COLO668 (cell line): Measurements from ENCODE around the gene PCDHGC4.

Experiments
- DNase-seq: peaks from one replicate; lab custom pipeline; 2025; ENCODE audit not compliant: unreplicated experiment; lab: John Stamatoyannopoulos, UW

PCDHGC4 gene

DNA sequence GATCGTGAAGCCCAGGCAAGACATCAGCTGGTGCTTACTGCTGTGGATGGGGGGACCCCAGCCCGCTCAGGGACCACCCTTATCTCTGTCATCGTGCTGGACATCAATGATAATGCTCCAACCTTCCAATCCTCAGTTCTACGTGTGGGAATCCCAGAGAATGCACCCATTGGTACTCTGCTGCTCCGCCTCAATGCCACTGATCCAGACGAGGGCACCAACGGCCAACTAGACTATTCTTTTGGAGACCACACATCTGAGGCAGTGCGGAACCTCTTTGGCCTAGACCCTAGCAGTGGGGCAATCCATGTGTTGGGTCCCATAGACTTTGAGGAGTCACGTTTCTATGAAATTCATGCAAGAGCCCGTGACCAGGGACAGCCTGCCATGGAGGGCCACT is 5.0 kb downstream of the PCDHGC4 start:
- no peak for DNase-seq

- no peak for DNase-seq
Measured at GRCh38 chr5:141490271-141490670, 5.4 kb downstream of the PCDHGC4 start.

- no peak for DNase-seq
Measured at GRCh38 chr5:141490771-141491170, 5.9 kb downstream of the PCDHGC4 start.

DNA sequence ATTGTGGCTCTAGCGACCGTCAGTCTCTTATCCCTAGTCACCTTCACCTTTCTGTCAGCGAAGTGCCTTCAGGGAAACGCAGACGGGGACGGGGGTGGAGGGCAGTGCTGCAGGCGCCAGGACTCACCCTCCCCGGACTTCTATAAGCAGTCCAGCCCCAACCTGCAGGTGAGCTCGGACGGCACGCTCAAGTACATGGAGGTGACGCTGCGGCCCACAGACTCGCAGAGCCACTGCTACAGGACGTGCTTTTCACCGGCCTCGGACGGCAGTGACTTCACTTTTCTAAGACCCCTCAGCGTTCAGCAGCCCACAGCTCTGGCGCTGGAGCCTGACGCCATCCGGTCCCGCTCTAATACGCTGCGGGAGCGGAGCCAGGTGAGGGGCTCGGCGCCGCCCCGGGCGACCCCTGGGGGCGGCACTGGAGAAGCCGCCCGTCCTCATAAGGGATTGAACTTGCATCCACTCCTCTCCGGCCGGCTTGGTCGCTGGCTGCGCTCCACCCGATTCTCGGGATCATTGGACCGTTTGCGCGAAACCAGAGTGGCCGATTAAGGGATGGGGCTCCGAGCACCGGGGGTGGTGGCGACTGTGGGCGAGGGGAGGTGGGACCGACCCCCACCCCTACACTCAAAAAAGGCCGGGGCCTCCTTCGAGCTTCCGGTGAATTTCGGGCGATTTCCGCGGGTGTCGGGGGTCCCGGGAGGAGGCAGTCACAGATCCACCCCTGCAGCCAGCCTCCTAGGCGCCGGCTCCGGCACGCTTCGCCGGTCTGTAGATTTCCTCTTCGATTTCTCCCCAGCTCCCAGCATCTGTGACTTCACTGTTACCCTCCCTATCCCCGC is 6.7 kb downstream of the PCDHGC4 start:
- no peak for DNase-seq

DNA sequence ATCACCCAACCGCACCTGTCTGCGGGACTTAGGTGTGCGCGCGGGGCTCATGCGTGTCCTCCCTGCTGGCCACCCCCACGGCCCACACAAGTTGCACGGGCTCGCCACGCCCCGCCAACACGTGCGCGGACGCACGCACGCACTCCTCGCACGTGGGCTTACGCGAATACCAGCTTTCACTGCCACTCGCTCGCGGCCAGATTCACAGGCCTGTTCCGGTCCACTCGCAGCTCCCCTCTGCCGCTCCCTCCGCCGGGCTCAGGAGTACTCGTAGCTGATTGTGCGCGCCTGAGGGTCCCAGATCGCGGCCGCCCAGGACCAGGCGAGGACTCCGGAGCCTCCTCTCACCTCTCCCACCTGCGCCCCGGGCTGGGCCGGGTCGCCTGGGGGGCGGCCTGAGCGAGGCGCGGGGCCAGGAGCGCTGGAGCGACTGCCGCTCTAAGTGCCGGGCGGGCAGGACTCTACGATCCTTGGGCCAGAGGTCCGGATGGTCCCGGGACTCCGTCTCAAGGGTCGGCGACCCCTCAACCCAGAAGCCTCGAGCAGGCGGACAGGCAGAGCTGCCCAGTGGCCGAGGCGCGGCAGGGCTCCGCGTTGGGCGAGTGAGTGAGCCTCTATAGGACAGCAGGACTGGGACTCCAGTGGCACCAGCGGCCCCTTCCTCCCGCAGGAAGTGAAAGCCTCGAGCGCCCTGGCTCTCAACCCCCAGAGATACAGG is 7.5 kb downstream of the PCDHGC4 start:
- no peak for DNase-seq

DNA sequence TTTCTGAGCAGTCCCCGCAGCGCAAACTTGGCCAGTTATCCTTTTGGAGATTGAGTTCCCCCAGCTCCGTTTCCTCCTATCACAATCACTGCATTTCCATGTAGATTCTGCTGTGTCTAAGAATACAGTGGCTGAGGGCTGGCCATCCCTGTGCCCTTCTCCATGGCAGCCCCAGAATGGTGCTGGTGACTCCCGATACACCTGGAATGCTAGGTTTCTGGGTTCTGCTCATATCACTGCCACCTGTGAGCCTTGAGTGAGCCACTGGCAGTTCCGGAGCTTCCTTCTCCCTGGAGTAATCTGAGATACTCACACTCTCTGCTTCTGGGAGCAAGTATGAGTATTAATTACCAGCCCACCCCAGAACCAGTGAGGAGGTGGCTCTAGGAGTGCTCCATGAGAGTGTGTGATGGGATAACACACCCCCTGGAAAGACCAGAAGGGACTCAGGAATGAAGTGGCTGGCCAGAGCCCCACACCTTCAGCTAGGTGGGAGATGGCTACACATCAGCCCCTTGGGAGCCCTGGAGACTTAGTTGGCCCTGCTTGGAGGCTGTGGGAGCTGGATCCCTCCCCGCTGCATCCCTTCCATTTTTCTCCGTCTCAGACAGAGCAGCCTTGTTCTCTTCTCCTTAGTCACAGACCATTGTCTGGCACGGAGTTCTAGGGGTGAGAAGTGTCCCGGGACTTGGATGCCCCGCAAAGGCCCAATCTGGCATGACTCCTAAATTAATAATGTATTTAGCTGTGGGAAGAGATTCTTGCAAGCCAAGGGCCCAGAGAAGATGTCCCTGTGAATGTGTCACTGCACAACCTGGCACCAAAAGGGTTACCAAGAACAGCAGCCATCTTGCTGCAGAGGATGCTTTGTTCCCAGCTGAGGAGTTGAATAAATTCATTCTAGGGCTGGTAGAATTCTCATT is 8.9 kb downstream of the PCDHGC4 start:
- no peak for DNase-seq

DNA sequence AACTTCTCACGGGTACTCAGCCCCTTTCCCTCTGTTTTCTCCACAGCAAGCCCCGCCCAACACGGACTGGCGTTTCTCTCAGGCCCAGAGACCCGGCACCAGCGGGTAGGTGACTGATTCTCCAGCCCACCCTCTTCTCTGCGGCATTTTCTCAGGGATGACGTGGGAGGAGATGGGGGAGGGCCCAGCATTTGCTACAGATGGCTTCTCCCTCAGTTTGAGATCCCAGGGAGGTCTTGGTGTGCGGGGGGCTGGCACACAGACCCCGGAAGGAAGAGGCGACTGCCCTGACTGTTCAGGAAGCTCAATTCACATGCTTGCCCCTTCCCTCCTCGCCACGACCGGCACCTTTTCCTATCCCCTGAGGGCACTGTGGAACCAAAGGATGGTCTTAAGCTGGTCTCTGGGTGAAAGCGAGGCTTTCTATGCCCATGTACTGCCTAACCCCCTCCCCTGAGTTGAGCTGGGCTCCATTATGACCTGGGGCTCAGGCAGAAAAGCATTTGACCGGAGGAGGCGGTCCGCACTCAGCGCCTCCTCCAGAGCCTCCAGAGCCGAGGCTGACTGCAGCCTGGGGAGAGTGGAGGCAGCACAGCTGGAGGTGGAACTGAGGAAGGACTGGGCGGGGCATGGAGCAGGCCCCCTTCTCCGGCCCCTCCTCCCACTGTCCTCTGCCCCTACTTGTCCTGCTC is 10.1 kb downstream of the PCDHGC4 start:
- DNase-seq = no peak

GRCh38 chr5:141495453-141495811 is 10.6 kb downstream of the PCDHGC4 start:
- no peak for DNase-seq

DNA sequence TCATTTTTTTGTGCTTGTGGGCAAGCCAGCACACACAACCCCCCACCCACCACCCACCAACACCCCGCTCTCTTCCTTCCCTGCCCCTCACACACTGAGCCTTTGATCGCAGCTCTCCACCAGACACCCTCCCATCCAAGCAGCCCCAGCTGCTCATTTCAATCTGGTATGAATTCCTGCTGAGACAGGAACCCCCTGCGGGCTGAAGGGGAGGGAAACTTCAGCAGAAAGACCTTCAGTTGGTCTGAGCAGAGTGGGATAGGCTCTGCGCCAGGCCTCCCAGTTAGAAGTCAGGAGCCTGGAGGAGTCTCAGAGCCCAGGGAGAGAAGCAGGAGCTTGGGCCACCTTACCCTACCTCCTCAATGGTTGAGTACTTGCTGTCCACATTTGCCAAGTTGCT is 11.2 kb downstream of the PCDHGC4 start:
- DNase-seq = no peak

DNA sequence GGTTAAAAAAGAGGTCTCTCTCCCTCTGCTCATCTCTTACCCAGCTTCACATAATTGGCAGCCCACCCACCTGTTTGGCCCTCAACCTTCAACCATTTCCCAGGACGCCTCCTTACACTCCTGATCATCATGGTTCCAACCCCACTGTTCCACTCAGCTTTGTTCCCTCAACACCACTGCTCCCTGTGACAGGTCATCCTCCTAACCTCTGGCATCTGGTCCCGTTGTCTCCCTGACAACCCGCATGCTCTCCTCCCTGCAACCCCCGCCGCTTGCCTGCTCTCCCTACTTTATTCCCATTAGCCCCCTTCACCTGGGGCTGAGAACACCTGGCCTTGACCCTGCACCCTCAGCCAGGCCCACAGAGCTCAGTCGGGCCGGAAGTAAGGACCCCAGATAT is 16.9 kb downstream of the PCDHGC4 start:
- DNase-seq = no peak

DNA sequence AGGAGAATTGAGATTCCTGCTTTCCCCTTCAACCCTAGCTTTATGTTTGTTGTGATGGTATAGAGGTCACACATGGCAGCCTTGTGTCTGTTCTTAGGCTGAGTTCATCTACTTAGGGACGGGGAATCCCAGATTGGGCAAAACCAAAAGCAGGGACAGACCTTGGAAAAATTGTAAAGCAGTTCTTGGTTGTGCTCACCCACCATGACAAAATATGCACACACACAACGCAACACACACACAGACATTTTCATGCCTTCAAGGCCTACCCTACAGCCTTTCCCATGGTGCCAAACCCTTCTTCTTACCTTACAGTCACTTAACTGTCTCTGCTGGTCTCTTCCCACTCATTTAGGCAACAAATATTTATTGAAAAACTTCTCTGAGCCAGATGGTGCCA is 18.9 kb downstream of the PCDHGC4 start:
- DNase-seq = no peak

DNA sequence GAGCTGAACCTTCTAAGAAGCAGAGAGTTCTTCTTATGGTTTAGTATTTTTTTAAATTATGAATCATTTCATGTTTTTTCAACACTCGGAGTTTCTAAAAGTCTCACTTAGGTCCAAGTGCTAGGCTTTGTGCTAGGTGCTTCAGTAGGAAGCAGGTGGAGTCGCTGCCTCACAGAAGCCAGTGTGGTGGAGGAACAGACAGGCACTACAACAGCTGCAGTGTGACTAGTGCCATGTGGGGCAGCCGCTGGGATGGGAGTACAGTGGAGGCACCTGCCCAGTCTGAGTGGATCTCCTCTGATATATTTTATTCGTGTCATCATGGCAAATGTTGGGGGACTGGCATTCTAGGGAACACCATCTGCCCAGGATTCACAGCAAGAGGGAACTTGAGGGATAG is 19.4 kb downstream of the PCDHGC4 start:
- no peak for DNase-seq

DNA sequence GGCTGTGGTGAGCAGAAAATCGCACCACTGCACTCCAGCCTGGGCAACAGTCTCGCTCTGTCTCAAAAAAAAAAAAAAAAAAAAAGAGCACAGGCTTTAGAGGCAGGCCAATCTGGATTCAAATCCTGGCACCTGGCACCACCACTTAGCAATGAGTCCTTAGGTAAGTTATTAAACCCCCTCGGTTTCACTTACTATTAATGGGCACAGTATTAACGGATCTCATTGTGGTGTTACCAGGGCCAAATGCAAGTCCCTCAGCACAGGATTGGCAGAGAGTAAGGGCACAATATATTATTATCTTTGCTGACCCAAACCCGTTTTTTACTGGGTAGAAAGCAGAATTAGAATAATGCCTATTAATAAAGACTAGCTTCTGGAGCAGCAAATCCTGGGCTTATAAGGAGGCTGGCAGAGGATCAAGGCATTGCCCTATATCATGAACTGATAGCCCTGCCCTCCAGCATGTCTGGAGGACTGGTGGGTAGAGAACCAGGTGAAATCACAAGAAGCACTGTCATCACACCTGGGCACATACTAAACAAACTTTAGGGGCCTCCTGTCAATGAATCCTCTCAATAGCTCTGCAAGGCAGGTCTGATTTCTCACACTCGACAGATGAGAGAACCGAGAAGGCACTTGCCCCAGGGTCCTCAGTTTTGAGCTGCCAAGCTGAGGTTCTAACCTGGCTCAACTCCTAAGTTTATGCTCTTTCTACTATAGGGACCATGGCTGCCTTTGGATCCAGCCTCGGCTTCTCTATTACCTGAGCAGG is 21.7 kb downstream of the PCDHGC4 start:
- DNase-seq = no peak

DNA sequence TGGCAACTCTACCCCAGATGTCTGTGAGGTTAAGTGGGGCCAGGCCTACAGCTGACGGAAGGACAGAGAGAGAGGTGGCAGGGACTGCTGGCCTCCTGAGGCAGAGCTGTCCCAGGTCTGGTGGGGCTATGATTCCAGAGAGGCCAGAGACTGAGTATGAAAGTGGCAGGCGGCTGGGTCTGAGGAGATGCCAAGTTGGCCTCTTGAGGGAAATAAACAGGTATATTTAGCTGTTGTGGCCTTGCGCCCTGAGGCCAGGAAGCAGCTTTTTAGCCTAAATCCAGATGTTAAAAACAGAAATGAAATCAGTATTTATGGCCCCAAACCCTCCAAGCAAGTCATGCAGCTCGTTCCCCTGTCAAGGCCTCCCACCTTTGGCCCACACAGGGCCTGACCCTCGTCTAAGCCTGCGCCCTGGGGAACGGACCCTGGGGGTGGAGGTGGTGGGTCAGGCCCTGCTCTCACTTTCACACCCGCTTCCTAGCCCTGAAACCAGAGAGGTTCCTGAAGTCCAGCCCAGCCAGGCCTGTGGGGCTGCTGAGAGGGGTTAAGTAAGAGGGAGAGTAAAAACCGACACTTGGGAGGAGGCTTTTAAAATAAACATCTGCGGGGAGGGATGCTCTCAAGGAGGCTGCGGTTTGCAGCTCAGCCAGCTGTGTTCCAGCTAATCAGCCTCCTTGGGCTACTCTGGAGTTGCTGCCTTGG is 22.7 kb downstream of the PCDHGC4 start:
- no peak for DNase-seq

GRCh38 chr5:141508440-141508797 is 23.6 kb downstream of the PCDHGC4 start:
- no peak for DNase-seq

DNA sequence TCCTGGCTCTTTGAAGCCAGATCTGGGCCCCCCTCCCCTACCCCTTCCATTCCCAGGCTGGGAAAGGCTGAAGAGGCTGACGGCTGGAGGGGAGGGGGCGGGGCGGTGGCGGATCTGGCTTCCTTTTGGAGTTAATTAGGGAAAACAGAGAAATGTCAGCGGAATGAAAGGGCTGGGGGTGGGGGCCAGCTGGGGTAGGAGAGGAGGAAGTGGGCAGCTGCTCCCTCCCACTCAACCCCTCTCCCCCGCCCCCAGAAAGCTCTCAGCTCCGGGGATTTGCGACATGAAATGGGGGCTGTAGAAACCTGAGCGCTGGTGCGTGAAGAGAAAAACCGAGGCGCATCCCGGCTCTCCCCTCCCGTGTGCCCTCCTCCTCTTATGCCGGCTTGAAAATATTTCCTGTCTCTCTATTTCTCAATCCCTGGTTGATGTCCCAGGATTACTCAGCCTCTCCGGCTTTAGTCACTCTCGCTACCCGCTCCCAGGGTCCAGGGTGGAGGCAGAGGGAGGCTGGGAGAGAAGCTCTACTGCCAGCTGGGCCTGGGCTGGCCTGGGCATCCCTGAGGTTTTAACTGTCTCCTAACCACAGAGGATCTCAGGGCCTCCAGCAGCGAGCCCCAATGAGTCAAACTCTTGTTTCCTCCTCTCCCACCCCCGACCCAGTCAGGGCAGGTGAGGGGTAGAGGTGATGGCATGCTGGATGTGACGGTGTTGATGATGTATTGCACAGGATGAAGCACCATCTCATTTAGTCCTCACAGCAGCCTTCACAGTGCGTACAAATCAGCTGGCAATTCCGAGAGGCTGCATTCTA is 24.2 kb downstream of the PCDHGC4 start:
- no peak for DNase-seq

GRCh38 chr5:141510160-141510559 is 25.3 kb downstream of the PCDHGC4 start:
- no peak for DNase-seq

- DNase-seq = no peak
Measured at GRCh38 chr5:141510850-141511601, 26.2 kb downstream of the PCDHGC4 start.
